Right kidney (tissue), 1 donor: ENCODE data around the gene MAN2B1.
"Not testable (repeated sequence)": the region's sequence is repeated elsewhere in the genome, so short reads cannot be mapped to it uniquely, and the experiment has no call there.

Experiments
- DNase-seq: peaks from one replicate; pipeline ENCODE4 v3.0.0-alpha.2; 2016

The MAN2B1 gene

DNA sequence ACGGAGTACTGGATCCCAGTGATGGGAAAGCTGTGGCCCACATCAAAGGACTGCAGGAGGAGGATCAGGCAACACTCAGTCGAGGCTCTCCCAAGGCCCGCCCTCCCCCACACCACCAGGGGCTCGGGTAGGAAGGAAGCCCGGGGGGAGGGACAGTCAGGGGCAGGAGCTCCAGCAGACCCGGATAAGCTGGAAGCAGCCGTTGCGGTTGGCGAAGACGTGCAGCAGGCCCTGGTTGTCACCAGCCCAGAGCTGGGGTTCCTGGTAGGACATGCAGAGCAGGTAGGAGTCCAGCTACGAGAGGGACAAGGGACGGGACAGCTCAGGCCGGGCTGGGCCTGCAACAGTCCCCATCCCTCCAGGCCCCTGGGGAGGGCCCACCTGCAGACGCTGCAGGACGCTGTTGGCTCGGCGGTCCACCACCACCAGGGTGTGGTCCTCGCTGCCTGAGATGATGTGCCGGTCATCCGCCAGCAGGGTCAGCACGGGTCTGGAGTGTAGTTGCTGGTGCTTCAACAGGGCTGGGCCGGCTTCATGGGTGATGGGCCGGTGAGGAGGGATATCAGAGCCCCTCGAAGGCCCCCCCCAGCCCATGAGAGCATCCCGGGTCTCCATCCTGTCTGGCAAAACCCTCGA lies 23.2 kb upstream of the MAN2B1 start:
- DNase-seq = no peak

DNA sequence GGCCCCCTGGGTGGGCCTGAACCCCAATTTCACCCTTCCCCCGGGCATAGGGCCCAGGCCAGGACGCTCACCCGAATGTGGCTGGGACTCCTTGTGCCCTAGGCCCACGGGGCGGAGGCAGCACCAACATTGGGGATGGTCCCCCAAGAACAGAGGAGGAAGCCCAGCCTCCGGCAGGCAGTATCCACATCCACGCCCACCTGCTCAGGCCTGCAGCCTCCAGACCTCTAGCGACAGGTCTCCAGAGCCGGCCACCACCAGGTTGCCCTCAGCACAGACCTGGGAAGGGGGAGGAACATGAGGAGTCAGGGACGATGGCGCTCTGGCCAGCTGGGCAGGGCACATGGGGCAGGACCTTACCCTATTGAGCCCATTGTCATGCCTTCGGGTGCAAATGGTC lies 22.5 kb upstream of the MAN2B1 start:
- DNase-seq = no peak

GRCh38 chr19:12687496-12688196 lies 21.1 kb upstream of the MAN2B1 start, which contains the start of gene GNG14:
GNG14 (plus strand) TSS chr19:12687998; CDS start chr19:12688049, 51 bp downstream.
- DNase-seq = no peak

- no peak for DNase-seq
Measured at GRCh38 chr19:12685831-12686230, 19.3 kb upstream of the MAN2B1 start.

- peak; percentile 92 for DNase-seq
Measured at GRCh38 chr19:12681074-12681987, 14.8 kb upstream of the MAN2B1 start, which contains the start of gene DHPS. DHPS (minus strand) TSS chr19:12681880; CDS start chr19:12681766, 114 bp downstream.

DNA sequence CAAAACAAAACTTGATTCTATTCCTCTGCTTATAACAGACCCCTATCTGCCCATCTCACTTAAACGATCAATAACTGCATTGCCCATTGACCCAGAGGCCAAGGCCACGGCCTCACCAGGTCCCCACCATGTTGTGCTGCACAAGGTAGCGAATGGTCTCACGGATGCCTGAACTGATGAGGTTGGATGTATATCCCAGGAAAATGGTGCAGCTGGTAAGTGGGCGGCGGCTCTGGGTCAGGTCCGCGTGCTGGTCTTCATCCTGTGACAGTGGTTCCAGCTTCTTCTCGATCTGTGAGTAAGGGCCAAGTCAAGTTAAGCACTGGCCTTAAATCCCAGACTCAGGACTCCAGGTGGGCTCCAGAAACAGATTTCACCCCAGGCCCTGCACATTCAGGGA lies 13.5 kb upstream of the MAN2B1 start:
- no peak for DNase-seq

GRCh38 chr19:12678039-12678438 lies 11.5 kb upstream of the MAN2B1 start:
- not testable (repeated sequence) for DNase-seq

GRCh38 chr19:12676928-12677327 lies 10.4 kb upstream of the MAN2B1 start:
- no peak for DNase-seq

DNA sequence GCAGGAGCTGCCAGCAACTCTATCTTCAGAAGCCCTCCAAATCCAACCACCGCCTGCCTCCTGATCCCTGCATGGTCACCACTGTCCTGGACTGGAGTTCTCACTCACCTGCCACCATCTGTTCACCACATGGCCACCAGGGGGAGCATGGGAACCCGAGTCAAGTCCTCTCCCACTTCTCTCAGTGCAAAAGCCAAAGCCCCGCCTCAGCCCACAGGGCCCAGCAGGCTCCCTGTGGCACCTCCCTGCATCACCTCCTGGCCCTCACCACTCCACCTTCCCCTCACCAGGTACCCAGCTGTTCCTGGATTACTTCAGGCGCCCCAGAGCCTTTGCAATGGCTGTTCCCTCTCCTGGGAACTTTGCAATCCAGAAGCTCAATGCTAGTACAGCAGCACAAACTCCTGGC lies 9.8 kb upstream of the MAN2B1 start:
- peak; percentile 65 for DNase-seq

- no peak for DNase-seq
Measured at GRCh38 chr19:12675940-12676339, 9.4 kb upstream of the MAN2B1 start.

DNA sequence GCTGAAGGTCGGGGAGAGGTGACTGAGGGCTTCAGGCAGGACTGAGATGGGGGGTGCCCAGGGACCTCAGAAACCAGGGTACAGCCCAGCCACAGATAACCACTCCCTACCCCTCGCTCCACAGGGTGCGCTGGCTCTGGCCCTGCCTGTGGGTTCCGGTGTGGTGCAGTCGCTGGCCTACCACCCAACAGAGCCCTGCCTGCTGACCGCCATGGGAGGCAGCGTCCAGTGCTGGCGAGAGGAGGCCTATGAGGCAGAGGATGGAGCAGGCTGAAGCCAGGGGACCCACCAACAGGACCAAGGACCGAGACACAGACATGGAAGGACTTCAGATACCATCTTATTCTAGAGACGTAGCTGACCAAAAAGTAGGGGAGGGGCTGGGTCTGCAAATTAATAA lies 8.9 kb upstream of the MAN2B1 start:
- DNase-seq = no peak

GRCh38 chr19:12672744-12673143 lies 6.2 kb upstream of the MAN2B1 start:
- no peak for DNase-seq

- no peak for DNase-seq
Measured at GRCh38 chr19:12670159-12670928, 3.8 kb upstream of the MAN2B1 start.

DNA sequence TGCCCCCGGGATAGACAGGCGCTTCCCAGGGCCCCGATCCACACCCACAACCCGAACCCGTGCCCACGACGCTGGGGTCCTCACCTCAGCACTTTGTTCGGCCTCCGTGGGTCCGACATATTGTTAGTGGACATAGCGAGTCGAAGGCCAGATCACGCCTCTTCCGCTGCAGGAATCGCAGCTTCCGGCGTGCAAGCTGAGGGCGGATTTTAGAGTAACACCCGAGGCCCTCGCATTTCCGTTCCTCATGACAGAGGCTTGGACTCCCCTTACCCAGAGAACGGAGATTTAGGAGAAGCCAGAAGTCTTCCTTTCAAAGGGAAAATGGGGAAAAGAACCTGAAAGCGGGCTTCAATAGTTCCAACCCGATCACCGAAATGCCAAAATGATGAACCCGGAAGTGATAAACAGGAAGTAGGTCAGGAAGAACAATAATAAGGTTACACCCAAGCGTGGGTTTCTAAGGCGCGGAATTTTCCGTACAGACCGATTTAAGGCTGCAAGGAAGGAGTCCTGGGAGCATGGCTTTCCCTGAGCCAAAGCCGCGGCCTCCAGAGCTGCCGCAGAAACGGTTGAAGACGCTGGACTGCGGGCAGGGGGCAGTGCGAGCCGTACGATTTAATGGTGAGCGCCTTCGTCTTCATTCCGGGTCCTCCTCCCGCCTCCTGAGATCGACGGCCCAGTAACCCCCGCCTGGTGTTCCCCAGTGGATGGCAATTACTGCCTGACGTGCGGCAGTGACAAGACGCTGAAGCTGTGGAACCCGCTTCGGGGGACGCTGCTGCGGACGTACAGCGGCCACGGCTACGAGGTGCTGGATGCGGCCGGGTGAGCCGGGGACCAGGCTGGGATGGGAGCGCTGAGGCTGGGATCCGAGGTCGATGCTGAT lies 3.0 kb upstream of the MAN2B1 start:
- peak; percentile 95 for DNase-seq

DNA sequence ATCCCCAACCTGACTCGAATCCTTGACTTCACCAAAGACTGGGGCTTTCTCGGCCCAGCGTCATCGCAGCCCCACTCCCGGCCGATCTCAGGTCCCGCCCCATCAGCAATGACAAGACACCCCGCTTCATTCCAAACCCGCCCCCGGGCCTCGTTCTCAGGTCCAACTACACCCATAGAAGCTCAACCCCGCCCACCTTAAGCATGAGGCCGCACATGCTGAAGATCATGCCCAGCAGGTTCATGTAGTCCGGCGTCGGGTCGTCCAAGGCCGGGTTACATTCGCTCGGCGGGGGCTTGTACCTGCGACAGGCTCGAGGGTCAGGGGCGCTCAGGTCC lies 2.4 kb upstream of the MAN2B1 start:
- no peak for DNase-seq

- no peak for DNase-seq
Measured at GRCh38 chr19:12668346-12668745, 1.8 kb upstream of the MAN2B1 start.

DNA sequence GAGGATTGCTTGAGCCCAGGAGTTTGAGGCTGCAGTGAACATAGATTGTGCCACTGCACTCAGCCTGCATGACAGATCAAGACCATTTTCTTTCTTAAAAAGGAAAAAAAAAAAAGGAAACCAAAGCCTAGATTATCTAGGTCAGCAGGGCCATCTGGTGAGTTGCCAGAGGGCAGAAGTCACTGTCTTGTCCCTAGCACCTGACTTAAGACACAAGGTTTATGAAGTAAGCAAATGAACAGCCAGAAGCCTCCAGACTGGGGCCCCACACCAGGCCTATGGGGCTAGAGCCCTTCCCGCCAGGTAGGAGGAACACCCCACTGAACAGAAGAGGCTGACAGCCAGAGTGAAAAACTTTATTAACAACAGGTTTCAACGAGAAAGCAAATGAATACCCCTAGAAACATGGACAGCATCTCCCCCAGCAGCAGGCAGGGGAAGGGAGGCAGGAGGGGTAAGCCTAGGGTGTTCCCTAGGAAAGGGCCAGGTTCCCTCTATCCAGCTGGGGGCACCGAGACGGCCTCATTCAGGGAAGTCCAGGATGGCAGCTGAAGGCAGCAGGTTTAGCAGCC lies 1.3 kb upstream of the MAN2B1 start:
- DNase-seq = no peak

DNA sequence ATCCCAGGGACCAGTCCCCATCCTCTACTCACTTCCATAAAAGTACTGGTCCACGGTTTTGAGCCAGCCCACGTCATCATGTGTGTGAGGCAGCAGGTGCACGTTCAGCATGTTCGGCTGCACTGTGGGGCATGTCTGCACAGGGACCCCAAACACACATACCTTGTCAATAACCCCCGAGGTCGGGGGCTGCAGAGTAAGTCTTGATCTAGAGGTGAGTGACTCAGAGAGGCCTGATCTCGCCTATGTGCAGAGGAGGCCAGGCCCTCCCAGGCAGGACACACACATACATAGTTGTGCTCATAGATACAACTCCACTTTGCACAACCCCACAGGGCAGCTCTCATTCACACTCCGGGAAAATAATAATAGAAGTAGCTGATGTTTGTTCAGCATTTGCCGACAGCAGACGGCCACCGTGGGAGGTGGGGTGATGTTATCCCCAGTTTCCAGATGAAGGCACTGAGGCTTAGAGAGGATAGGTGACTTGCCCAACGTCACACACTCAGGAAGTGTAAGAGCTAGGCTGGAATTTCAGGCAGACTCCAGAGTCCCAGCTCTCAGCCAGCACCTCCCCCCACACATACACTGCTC lies 774 bp downstream of the MAN2B1 start:
- DNase-seq = no peak

- DNase-seq = no peak
Measured at GRCh38 chr19:12665281-12665573, 1.3 kb downstream of the MAN2B1 start.

DNA sequence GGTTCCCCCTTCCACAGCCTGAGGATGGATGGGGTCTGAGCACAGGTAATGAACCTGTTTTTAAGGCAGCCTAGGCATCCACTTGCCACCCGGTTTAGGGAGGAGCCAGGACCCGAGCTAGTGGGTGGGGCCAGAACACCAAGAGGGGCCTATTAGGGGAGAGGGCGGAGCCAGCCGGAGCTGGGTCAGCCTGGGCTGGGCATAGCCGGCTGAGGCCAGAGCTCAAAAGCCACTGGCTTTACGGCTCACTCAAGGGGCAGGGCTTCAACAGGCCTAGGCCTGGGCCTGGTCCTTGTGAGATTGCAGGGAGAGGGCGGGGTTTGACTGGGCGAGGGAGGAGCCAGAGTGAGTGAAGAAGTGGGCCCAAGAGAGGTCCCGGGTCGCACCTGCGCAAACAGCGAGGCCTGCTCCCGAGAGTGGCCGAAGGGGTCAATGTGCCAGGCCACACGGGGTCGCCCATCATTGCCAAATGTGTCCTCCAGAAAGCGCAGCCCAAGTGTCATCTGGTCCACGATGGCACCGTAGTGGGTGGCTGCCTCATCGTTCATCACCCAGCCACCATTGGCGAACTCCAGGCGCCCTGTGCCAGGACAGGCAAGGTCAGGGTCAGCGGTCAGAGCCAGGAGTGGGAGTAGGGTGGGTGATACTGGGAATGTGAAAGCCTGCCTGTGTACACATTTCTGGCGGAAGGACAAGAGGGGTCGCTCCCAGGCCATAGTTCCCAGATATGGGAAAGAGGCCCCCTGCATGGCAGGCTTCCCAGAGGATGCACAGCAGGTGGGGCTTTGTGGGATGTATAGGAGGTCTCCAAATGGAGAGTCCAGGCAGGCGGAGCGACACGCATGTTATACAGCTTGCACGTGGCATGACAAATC lies 1.9 kb downstream of the MAN2B1 start:
- no peak for DNase-seq
